Stimulated activated CD4-positive, alpha-beta T cell treated with anti-CD3 and anti-CD28 coated beads, TNF-alpha, amount 100 ng/mL, for 24 hours (primary cell): ENCODE measurements around the gene AIF1.

Source experiments
- DNase-seq, 3 experiments: peaks; one replicate each; pipeline ENCODE4 v3.0.0-alpha.2; 2020; ENCODE audit warnings: low read depth in 3 of 3

Gene AIF1

GRCh38 chr6:31642798-31643570 lies 27.9 kb downstream of the AIF1 start:
- no peak for DNase-seq

- no peak for DNase-seq
Measured at GRCh38 chr6:31643818-31644454, 28.9 kb downstream of the AIF1 start.

- no peak for DNase-seq
Measured at GRCh38 chr6:31645325-31645724, 30.3 kb downstream of the AIF1 start.

- no peak for DNase-seq
Measured at GRCh38 chr6:31651602-31652191, 36.7 kb downstream of the AIF1 start.

- peak in 2 of 3 experiments; percentile 65 to 84 for DNase-seq
Measured at GRCh38 chr6:31652925-31653724, 38.1 kb downstream of the AIF1 start.

- no peak for DNase-seq
Measured at GRCh38 chr6:31654574-31655348, 39.7 kb downstream of the AIF1 start.

GRCh38 chr6:31655349-31656237 lies 40.6 kb downstream of the AIF1 start, which contains the start of gene APOM:
TSS of gene APOM (plus strand) at chr6:31655894. CDS start at chr6:31655967, 73 bp downstream.
- no peak for DNase-seq

GRCh38 chr6:31657406-31658157 lies 42.5 kb downstream of the AIF1 start:
- DNase-seq = no peak

GRCh38 chr6:31658158-31658688 lies 43.2 kb downstream of the AIF1 start:
- DNase-seq = no peak

- no peak for DNase-seq
Measured at GRCh38 chr6:31658983-31659648, 44.1 kb downstream of the AIF1 start.

- peak in 1 of 3 experiments; percentile 49 for DNase-seq
Measured at GRCh38 chr6:31659649-31660380, 44.8 kb downstream of the AIF1 start.

- DNase-seq = peak; percentile 46 to 79 (median 61)
Measured at GRCh38 chr6:31660381-31661261, 45.6 kb downstream of the AIF1 start, which contains the start of gene C6orf47. TSS of gene C6orf47 (minus strand) at chr6:31660778. CDS start at chr6:31659947, 831 bp downstream.

GRCh38 chr6:31661262-31662123 lies 46.5 kb downstream of the AIF1 start:
- no peak for DNase-seq

- no peak for DNase-seq
Measured at GRCh38 chr6:31662124-31662723, 47.2 kb downstream of the AIF1 start.
